GM10266 (cell line): ENCODE measurements around the gene KLHL36.
A peak's percentile ranks its signal among the peaks of the same experiment; 100 is the strongest.

ENCODE experiments used
- DNase-seq: peaks from one replicate; pipeline ENCODE4 v3.0.0; 2012; ENCODE audit errors: extremely low spot score
- TF ChIP-seq, protein P1 (sequence below): IDR thresholded peaks from 2 replicates; pipeline ENCODE4 v1.5.1; 2012; ENCODE audit warnings: mild to moderate bottlenecking, low read depth; ENCODE audit not compliant: control insufficient read depth, insufficient read depth; ENCODE audit errors: missing control alignments

The KLHL36 gene

DNA sequence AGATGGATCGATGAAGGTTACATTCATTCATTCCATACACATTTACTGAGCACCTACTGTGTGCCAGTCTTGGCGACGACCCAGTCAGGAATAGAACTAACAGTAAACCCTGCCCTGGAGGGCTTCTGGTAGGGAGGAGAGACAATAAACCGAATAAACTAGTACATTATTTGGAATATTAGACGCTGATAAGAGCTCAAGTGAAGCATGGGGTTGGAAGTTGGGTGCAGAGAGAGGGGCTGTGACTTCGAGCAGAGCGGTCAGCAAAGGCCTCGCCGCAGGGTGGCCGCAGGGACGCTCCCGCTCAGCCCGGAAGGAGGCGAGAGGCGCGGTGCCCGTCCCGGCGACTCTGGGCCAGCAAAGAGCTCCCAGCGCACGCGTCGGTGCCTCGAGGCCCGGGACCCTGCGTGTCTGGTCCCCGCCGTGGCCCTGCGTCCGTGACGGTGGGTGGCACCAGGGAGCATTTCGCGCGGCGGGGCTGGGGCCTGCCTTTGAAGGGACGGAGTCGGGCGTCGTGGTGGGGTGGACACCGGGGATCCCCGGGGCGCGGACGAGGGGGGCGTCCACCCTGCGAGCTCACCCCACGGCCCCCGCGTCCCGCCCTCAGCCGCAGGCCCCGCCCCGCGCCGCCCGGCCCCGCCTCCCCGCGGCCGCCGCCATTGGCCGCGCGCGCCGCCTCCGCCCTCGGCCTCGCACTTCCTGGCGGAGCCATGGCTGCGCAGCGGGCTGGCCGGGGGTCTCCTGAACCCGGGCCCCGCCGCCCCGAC lies at the start of gene KLHL36:
KLHL36 (plus strand) TSS at position 684 of the 767 bp plus-strand sequence. CDS start 2,357 bp downstream, outside the sequence.
- TF ChIP-seq, protein P1, sequence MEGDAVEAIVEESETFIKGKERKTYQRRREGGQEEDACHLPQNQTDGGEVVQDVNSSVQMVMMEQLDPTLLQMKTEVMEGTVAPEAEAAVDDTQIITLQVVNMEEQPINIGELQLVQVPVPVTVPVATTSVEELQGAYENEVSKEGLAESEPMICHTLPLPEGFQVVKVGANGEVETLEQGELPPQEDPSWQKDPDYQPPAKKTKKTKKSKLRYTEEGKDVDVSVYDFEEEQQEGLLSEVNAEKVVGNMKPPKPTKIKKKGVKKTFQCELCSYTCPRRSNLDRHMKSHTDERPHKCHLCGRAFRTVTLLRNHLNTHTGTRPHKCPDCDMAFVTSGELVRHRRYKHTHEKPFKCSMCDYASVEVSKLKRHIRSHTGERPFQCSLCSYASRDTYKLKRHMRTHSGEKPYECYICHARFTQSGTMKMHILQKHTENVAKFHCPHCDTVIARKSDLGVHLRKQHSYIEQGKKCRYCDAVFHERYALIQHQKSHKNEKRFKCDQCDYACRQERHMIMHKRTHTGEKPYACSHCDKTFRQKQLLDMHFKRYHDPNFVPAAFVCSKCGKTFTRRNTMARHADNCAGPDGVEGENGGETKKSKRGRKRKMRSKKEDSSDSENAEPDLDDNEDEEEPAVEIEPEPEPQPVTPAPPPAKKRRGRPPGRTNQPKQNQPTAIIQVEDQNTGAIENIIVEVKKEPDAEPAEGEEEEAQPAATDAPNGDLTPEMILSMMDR, result peak; percentile 10
- DNase-seq, result peak; percentile 98

DNA sequence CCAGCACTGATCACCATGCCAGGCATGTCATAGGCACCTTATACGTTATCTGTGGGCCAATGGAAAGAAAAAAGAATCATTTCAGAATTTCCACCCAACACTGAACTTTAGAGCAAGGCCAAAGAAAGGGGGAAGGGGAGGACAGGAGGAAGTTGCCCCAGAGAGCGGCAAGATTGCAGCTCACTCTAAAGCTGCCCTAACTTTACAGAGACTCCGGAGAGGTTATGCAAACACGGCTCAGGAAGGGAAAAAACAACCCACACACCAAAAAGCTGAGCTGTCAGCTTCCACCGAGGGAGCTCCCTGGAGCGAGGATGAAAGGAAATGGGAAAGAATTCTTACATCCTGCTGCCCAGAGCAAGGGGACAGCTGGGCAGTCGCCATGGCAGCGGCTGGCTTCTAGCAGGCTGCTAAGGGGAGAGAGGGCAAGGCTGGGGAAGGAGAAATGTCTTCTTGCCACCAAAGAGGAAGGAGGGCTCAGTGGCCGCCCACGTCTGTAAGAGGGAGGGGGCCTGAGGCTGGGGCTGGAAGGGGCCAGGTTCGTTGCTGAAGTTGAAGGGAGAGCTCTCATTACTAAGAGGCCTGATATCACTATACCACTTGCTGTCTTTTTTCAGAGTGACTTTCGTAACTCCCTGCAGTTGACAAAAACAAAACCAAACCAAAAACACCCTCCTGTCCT lies 48.6 kb upstream of the KLHL36 start:
- DNase-seq, result peak; percentile 72

DNA sequence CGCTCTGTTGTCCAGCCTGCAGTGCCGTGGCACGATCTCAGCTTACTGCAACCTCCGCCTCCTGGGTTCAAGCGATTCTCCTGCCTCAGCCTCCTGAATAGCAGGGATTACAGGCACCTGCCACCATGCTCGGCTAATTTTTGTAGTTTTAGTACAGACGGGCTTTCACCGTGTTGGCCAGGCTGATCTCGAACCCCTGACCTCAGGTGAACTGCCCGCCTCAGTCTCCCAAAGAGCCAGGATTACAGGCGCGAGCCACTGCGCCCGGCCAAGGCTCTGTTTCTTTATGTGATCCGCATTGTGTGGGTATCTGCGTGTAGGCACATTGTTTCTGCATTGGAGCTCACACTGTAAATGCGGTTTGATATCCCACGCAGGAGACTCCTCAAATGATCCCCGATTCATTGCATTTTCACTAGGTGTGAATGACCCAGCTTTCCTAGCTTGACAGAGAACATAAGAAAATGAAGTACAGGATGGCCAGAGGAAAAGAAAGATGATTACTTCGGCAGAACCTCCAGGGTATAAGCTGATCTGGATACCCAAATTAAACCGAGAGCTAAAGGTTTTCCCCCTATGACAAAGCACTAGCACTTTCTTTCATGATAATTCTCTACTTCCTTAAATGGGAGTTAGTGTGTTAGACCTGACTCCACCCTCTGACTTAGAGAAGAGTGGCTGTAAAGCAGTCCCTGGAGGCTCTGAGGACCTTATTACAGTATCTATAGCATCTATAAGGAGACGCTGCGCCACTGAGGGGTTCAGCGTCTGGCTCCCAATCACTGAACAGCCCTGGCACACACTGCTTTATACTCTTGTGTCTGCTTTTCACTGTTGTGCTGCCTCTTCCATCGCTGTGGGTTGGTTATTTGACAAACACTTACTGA lies 47.7 kb upstream of the KLHL36 start:
- TF ChIP-seq, protein P1, result no peak
- peak; percentile 81 for DNase-seq

More for the DNA sequence above, 48.6 kb upstream of the KLHL36 start:
- TF ChIP-seq, protein P1, result no peak

DNA sequence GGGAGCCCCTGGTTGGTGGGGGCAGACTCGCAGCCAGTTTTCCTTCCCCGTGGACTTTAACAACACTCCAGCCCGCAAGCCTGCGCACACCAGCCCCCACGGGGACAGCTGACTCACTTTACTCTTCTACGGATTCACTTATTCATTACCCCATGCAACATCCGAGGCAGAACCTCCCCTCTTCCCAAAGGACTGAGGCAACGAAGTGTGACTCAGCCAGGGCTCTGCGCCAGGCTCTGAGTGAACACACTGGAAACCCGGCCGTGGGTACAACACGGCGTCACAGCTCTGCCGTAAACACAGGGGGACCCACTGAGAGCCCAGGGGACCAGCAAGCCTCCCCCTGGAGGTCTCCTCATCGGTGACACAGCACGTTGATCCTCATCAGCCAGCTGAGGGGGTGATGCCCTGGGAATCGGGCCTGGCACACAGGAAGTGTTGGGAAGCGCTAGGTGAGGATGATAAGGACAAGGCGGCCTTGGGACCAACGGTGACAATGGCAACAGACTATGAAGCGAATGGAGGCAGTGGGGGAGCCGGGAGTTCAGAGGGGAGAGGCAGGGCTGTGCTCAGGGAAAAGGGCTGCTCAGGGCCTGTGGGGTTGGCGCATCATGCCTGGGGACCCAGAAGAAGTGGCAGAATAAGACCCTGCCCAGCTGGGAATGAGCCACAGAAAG lies 45.0 kb upstream of the KLHL36 start:
- no peak for DNase-seq
- TF ChIP-seq, protein P1, result no peak

DNA sequence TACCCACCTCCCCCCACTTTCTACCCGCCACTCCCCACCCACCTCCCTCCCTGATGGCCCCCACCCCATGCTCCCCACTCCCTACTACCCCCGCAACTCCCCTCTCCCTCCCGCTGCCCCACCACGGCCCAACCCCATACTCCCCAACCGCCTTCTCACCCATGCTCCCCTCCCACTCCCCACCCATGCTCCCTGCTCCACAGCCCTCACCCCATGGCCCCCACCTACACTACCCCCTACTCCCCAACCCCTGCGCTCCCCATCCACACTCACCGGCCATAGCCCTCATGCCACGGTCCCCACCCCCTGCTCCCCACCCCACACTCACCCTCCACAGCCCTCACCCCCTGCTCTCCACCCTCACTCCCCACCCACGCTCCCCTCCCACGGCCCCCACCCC lies 44.4 kb upstream of the KLHL36 start:
- TF ChIP-seq, protein P1, result no peak
- no peak for DNase-seq

DNA sequence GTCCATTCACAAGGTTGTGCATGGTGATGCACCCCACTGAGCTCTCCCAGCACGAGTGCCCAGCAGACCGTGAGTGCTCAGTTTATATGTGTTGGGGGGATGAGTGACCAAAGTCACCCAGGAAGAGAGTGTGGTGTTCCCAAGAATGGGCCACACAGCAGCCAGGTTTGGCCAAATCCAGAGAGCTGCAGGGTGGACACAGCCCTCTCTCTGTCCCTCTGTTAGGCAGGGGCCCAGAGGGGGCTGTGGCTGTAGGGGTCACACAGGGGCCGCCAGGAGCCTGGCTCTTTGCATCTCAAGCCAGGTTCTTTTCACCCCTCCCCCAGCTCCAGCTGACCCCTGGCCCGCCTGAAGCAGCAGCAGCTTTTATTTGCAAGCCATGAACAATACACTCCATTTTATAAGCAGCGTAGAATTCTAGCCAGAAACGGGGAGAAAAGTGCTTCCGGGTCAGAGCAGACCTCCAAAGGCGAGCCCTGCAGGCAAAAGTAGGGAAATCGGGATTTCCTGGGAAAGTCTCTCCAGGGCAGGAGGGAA lies 43.8 kb upstream of the KLHL36 start:
- no peak for DNase-seq
- TF ChIP-seq, protein P1, result no peak
